Measurements from ENCODE around the gene FAM120C. TPM values are rescaled to one million over a fixed set of nuclear protein-coding genes. Genes with fewer than 3 reads are reported as not detected.

FAM120C gene
- total and polyA plus RNA-seq, 10 donors, result 3.8 to 15.7 (median 8.3) TPM

DNA sequence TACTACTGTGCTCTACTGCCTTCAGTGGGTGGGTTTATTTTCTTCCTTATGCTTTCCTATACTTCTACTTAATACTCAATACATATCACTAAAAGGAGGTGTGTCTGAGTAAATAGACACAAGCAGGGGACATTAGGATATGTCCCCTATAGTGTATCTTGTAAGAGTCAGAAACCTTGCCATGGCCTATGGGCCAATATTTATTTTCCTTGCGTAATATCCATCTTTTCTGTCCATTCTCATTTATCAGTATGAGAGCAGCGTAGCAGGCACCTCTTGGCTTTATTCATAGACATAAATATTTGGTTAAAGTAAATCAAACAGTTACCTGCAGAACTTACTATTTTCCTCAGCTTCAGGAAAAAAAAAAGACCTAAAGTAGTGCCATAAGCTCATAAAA is 92.2 kb downstream of the FAM120C start:
- Histone ChIP-seq H3K4me3 (no peak overlapping the region), H3K27ac (no peak overlapping the region), H3K4me1 (no peaks in the 10 kb centered on the region), H3K36me3 (peaks cover 0 to 32% (median 0%) of the 10 kb centered on the region in 6 donors), H3K27me3 (replicated peaks in 1 of 7) (no peaks in the 10 kb centered on the region), H3K9me3 (no peaks in the 10 kb centered on the region)
- WGBS, 5 donors, result 74 to 96% (median 84%) methylated on average over 2 of the region's 2 CpGs
- TF ChIP-seq POLR2A (IDR thresholded peaks at IDR 0.05) (no peak), CTCF (IDR thresholded peaks at IDR 0.05 in 8 of 11, conservative IDR thresholded peaks at IDR 0.05 in 3 of 11) (no peak), POLR2AphosphoS5 (IDR thresholded peaks at IDR 0.05) (no peak)
- intact Hi-C loops (cut with DNase I; ENCODE audit: low total_unique reads), result no loop called here
- DNase-seq, result no peak

- TF ChIP-seq POLR2AphosphoS5 (IDR thresholded peaks at IDR 0.05) (no peak), CTCF (IDR thresholded peaks at IDR 0.05 in 8 of 11, conservative IDR thresholded peaks at IDR 0.05 in 3 of 11) (no peak), POLR2A (IDR thresholded peaks at IDR 0.05) (no peak)
- DNase-seq, result no peak
- Histone ChIP-seq H3K4me3 (no peak overlapping the region), H3K9me3 (no peaks in the 10 kb centered on the region), H3K27me3 (replicated peaks in 1 of 7) (no peaks in the 10 kb centered on the region), H3K4me1 (no peaks in the 10 kb centered on the region), H3K27ac (no peak overlapping the region), H3K36me3 (peaks cover 0 to 45% (median 0%) of the 10 kb centered on the region in 6 donors)
- WGBS, 5 donors, result 65 to 78% (median 65%) methylated on average over 2 of the region's 2 CpGs
- intact Hi-C loops (cut with DNase I; ENCODE audit: low total_unique reads), result no loop called here
These were observed 93.9 kb downstream of the FAM120C start for GRCh38 chrX:54089191-54089590.

DNA sequence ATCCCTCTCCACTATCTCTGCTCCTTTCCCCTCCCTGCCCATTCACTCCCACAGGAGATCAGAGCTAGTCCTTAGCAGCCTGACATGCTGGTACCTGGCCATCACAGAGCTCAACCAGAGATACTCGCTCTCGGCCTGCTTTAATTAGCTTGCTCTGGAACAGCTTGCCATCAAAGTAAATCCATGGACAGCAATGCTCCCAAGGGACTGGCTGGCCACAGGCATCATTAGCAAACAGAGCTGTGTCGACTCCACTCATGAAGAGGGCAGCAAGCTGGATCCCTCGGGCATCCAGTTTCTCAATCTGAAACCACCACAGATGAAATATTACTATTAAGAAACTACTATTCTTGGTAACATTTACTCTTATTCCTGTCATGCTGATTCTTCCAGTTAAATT is 95.4 kb downstream of the FAM120C start:
- 64 to 89% (median 81%) methylated on average over 2 to 4 of the region's 4 CpGs for WGBS, 5 donors
- no peak for DNase-seq
- H3K27ac ChIP-seq, result no peak overlapping the region
- peaks cover 0 to 45% (median 0%) of the 10 kb centered on the region in 6 donors for H3K36me3 ChIP-seq
- H3K9me3 ChIP-seq, result no peaks in the 10 kb centered on the region
- no peaks in the 10 kb centered on the region for H3K4me1 ChIP-seq
- H3K27me3 ChIP-seq (replicated peaks in 1 of 7), result no peaks in the 10 kb centered on the region
- intact Hi-C loops (cut with DNase I; ENCODE audit: low total_unique reads), result no loop called here
- H3K4me3 ChIP-seq, result no peak overlapping the region
- TF ChIP-seq POLR2AphosphoS5 (IDR thresholded peaks at IDR 0.05) (no peak), CTCF (IDR thresholded peaks at IDR 0.05 in 8 of 11, conservative IDR thresholded peaks at IDR 0.05 in 3 of 11) (no peak), POLR2A (IDR thresholded peaks at IDR 0.05) (no peak)

- Histone ChIP-seq H3K27ac (no peak overlapping the region), H3K27me3 (replicated peaks in 1 of 7) (no peaks in the 10 kb centered on the region)
- WGBS, 5 donors, result 79 to 96% (median 87%) methylated on average over 5 to 6 of the region's 6 CpGs
These were observed 97.4 kb downstream of the FAM120C start for GRCh38 chrX:54085666-54086065.

More at GRCh38 chrX:54085666-54086065, 97.4 kb downstream of the FAM120C start:
- no peak for DNase-seq
- Histone ChIP-seq H3K4me1 (no peaks in the 10 kb centered on the region), H3K36me3 (peaks cover 0 to 50% (median 2%) of the 10 kb centered on the region in 6 donors), H3K9me3 (no peaks in the 10 kb centered on the region), H3K4me3 (no peak overlapping the region)
- no peak for TF ChIP-seq POLR2A (IDR thresholded peaks at IDR 0.05)
- no peak for TF ChIP-seq CTCF (IDR thresholded peaks at IDR 0.05 in 8 of 11, conservative IDR thresholded peaks at IDR 0.05 in 3 of 11)
- no peak for TF ChIP-seq POLR2AphosphoS5 (IDR thresholded peaks at IDR 0.05)
- intact Hi-C loops (cut with DNase I; ENCODE audit: low total_unique reads), result no loop called here

Data from spleen (tissue), 11 donors.